ENCODE measurements around the gene LSM14A.
A peak's percentile ranks its signal among the peaks of the same experiment; 100 is the strongest.

LSM14A gene

GRCh38 chr19:34218818-34219164 lies 46.5 kb downstream of the LSM14A start:
- Mint-ChIP-seq H3K27ac (peak overlapping the region; percentile 72), H3K4me1 (ENCODE audit: low read depth) (peaks cover 36% of the 10 kb centered on the region), H3K36me3 (ENCODE audit: low read depth) (peaks cover 67% of the 10 kb centered on the region), H3K9me3 (no peaks in the 10 kb centered on the region), H3K27me3 (ENCODE audit: low read depth) (no peaks in the 10 kb centered on the region), H3K4me3 (peak overlapping the region; percentile 47)
- no peak for DNase-seq (ENCODE audit: low spot score)

GRCh38 chr19:34220472-34221063 lies 48.3 kb downstream of the LSM14A start:
- DNase-seq (ENCODE audit: low spot score): peak; percentile 44
- no peak overlapping the region for H3K27ac Mint-ChIP-seq
- no peaks in the 10 kb centered on the region for H3K9me3 Mint-ChIP-seq
- H3K27me3 Mint-ChIP-seq (ENCODE audit: low read depth): no peaks in the 10 kb centered on the region
- no peak overlapping the region for H3K4me3 Mint-ChIP-seq
- H3K4me1 Mint-ChIP-seq (ENCODE audit: low read depth): peaks cover 44% of the 10 kb centered on the region
- H3K36me3 Mint-ChIP-seq (ENCODE audit: low read depth): peaks cover 73% of the 10 kb centered on the region

- no peak overlapping the region for H3K27ac Mint-ChIP-seq
- H3K4me1 Mint-ChIP-seq (ENCODE audit: low read depth): peaks cover 50% of the 10 kb centered on the region
- no peak overlapping the region for H3K4me3 Mint-ChIP-seq
- DNase-seq (ENCODE audit: low spot score): no peak
- H3K36me3 Mint-ChIP-seq (ENCODE audit: low read depth): peaks cover 80% of the 10 kb centered on the region
- H3K27me3 Mint-ChIP-seq (ENCODE audit: low read depth): no peaks in the 10 kb centered on the region
- no peaks in the 10 kb centered on the region for H3K9me3 Mint-ChIP-seq
Observed at GRCh38 chr19:34222386-34222785, 50.1 kb downstream of the LSM14A start.

- no peaks in the 10 kb centered on the region for H3K9me3 Mint-ChIP-seq
- H3K4me1 Mint-ChIP-seq (ENCODE audit: low read depth): peaks cover 37% of the 10 kb centered on the region
- no peak for DNase-seq (ENCODE audit: low spot score)
- peak overlapping the region; percentile 16 for H3K27ac Mint-ChIP-seq
- no peaks in the 10 kb centered on the region for H3K27me3 Mint-ChIP-seq (ENCODE audit: low read depth)
- H3K36me3 Mint-ChIP-seq (ENCODE audit: low read depth): peaks cover 85% of the 10 kb centered on the region
- H3K4me3 Mint-ChIP-seq: peak overlapping the region; percentile 7
Observed at GRCh38 chr19:34224996-34225658, 52.8 kb downstream of the LSM14A start.

GRCh38 chr19:34225659-34226015 lies 53.3 kb downstream of the LSM14A start:
- H3K4me3 Mint-ChIP-seq: peak overlapping the region; percentile 7
- no peak for DNase-seq (ENCODE audit: low spot score)
- no peaks in the 10 kb centered on the region for H3K27me3 Mint-ChIP-seq (ENCODE audit: low read depth)
- H3K9me3 Mint-ChIP-seq: no peaks in the 10 kb centered on the region
- peaks cover 84% of the 10 kb centered on the region for H3K36me3 Mint-ChIP-seq (ENCODE audit: low read depth)
- no peak overlapping the region for H3K27ac Mint-ChIP-seq
- peaks cover 33% of the 10 kb centered on the region for H3K4me1 Mint-ChIP-seq (ENCODE audit: low read depth)

- Mint-ChIP-seq H3K4me3 (no peak overlapping the region), H3K27ac (no peak overlapping the region), H3K36me3 (ENCODE audit: low read depth) (peaks cover 84% of the 10 kb centered on the region), H3K9me3 (no peaks in the 10 kb centered on the region), H3K27me3 (ENCODE audit: low read depth) (no peaks in the 10 kb centered on the region), H3K4me1 (ENCODE audit: low read depth) (peaks cover 33% of the 10 kb centered on the region)
- peak; percentile 39 for DNase-seq (ENCODE audit: low spot score)
Observed at GRCh38 chr19:34226036-34226435, 53.7 kb downstream of the LSM14A start.

- H3K36me3 Mint-ChIP-seq (ENCODE audit: low read depth): peaks cover 73% of the 10 kb centered on the region
Observed at GRCh38 chr19:34228347-34228746, 56.0 kb downstream of the LSM14A start.

GRCh38 chr19:34228762-34229161 lies 56.5 kb downstream of the LSM14A start:
- peaks cover 41% of the 10 kb centered on the region for H3K4me1 Mint-ChIP-seq (ENCODE audit: low read depth)
- no peak for DNase-seq (ENCODE audit: low spot score)
- H3K36me3 Mint-ChIP-seq (ENCODE audit: low read depth): peaks cover 69% of the 10 kb centered on the region
- no peak overlapping the region for H3K27ac Mint-ChIP-seq
- no peak overlapping the region for H3K4me3 Mint-ChIP-seq
- H3K9me3 Mint-ChIP-seq: no peaks in the 10 kb centered on the region
- H3K27me3 Mint-ChIP-seq (ENCODE audit: low read depth): no peaks in the 10 kb centered on the region

More at GRCh38 chr19:34228347-34228746, 56.0 kb downstream of the LSM14A start:
- Mint-ChIP-seq H3K4me3 (no peak overlapping the region), H3K27ac (no peak overlapping the region), H3K27me3 (ENCODE audit: low read depth) (no peaks in the 10 kb centered on the region), H3K9me3 (no peaks in the 10 kb centered on the region), H3K4me1 (ENCODE audit: low read depth) (peaks cover 43% of the 10 kb centered on the region)
- no peak for DNase-seq (ENCODE audit: low spot score)

- Mint-ChIP-seq H3K9me3 (no peaks in the 10 kb centered on the region), H3K27ac (no peak overlapping the region), H3K27me3 (ENCODE audit: low read depth) (no peaks in the 10 kb centered on the region), H3K4me3 (no peak overlapping the region), H3K4me1 (ENCODE audit: low read depth) (peaks cover 35% of the 10 kb centered on the region), H3K36me3 (ENCODE audit: low read depth) (peaks cover 61% of the 10 kb centered on the region)
- no peak for DNase-seq (ENCODE audit: low spot score)
Observed at GRCh38 chr19:34229721-34230120, 57.4 kb downstream of the LSM14A start.

GRCh38 chr19:34230820-34231219 lies 58.5 kb downstream of the LSM14A start:
- Mint-ChIP-seq H3K4me1 (ENCODE audit: low read depth) (peaks cover 24% of the 10 kb centered on the region), H3K9me3 (no peaks in the 10 kb centered on the region), H3K36me3 (ENCODE audit: low read depth) (peaks cover 53% of the 10 kb centered on the region), H3K4me3 (no peak overlapping the region), H3K27ac (no peak overlapping the region), H3K27me3 (ENCODE audit: low read depth) (no peaks in the 10 kb centered on the region)
- DNase-seq (ENCODE audit: low spot score): no peak

GRCh38 chr19:34231439-34231838 lies 59.1 kb downstream of the LSM14A start:
- H3K27me3 Mint-ChIP-seq (ENCODE audit: low read depth): no peaks in the 10 kb centered on the region
- peaks cover 20% of the 10 kb centered on the region for H3K4me1 Mint-ChIP-seq (ENCODE audit: low read depth)
- peak overlapping the region; percentile 45 for H3K27ac Mint-ChIP-seq
- no peaks in the 10 kb centered on the region for H3K9me3 Mint-ChIP-seq
- peaks cover 47% of the 10 kb centered on the region for H3K36me3 Mint-ChIP-seq (ENCODE audit: low read depth)
- DNase-seq (ENCODE audit: low spot score): no peak
- no peak overlapping the region for H3K4me3 Mint-ChIP-seq

GRCh38 chr19:34232566-34233481 lies 60.5 kb downstream of the LSM14A start:
- Mint-ChIP-seq H3K36me3 (ENCODE audit: low read depth) (peaks cover 38% of the 10 kb centered on the region), H3K27me3 (ENCODE audit: low read depth) (no peaks in the 10 kb centered on the region), H3K9me3 (no peaks in the 10 kb centered on the region), H3K27ac (peak overlapping the region; percentile 58), H3K4me1 (ENCODE audit: low read depth) (peaks cover 13% of the 10 kb centered on the region), H3K4me3 (peak overlapping the region; percentile 59)
- DNase-seq (ENCODE audit: low spot score): peak; percentile 33

GRCh38 chr19:34235425-34235940 lies 63.2 kb downstream of the LSM14A start:
- peaks cover 17% of the 10 kb centered on the region for H3K36me3 Mint-ChIP-seq (ENCODE audit: low read depth)
- DNase-seq (ENCODE audit: low spot score): no peak
- H3K27me3 Mint-ChIP-seq (ENCODE audit: low read depth): no peaks in the 10 kb centered on the region
- H3K4me3 Mint-ChIP-seq: no peak overlapping the region
- no peak overlapping the region for H3K27ac Mint-ChIP-seq
- H3K4me1 Mint-ChIP-seq (ENCODE audit: low read depth): peaks cover 12% of the 10 kb centered on the region
- H3K9me3 Mint-ChIP-seq: no peaks in the 10 kb centered on the region
